ENCODE measurements around the gene SLC51B. TPM values are rescaled to one million over a fixed set of nuclear protein-coding genes. Genes with fewer than 3 reads are reported as not detected.

Gene SLC51B
- total and polyA plus RNA-seq, 2 of the 4 experiments (the other 2 are of a cell fraction), result not detected

DNA sequence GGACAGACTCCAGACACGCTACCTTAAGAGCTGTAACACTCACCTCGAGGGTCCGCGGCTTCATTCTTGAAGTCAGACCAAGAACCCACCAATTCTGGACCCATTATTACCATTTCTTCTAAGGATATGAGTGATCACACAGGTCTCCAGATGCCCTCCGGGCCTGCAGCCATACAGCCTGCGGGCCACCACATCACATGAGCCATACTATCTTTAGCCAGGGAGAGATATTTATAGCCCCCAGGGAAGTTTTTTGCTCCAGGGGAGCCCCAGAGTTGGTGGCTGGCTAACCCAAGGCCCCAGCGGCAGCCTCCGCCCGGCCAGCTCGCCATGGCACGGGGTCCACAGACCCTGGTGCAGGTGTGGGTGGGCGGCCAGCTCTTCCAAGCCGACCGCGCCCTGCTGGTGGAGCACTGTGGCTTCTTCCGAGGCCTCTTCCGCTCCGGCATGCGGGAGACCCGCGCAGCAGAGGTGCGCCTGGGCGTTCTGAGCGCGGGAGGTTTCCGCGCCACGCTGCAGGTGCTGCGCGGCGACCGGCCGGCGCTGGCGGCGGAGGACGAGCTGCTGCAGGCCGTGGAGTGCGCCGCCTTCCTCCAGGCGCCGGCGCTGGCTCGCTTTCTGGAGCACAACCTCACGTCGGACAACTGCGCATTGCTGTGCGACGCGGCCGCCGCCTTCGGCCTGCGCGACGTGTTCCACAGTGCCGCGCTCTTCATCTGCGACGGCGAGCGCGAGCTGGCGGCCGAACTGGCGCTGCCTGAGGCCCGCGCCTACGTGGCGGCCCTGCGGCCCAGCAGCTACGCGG lies 31.5 kb downstream of the SLC51B start, which contains the start of gene KBTBD13:
Gene KBTBD13, plus strand, starts transcription at position 261 of the 805 bp plus-strand sequence. Its CDS starts 70 bp downstream, at position 331.
- BruUV-seq (replicated peaks), result no TSS peak
- H2BK120ac ChIP-seq (ENCODE audit: low read depth, low read length), result no peak within 1 kb of the TSS
- no peak for ATAC-seq (ENCODE audit: low read depth)

More for the DNA sequence above, 31.5 kb downstream of the SLC51B start, which contains the start of gene KBTBD13:
- Histone ChIP-seq H3K9me1 (ENCODE audit: insufficient read depth, low read length) (peaks cover 11% of the 10 kb centered on the region; the same call in 1 of the 2 replicates), H3K27ac (ENCODE audit: insufficient read depth, low read length) (no peak within 1 kb of the TSS), H4K8ac (ENCODE audit: low read depth in 2 of 2, low read length in 2 of 2) (no peak within 1 kb of the TSS), H3K4me1 (ENCODE audit: control insufficient read depth, insufficient read depth, low read length) (peaks cover 7% of the 10 kb centered on the region), H2BK20ac (ENCODE audit: low read depth, low read length) (no peak within 1 kb of the TSS), H4K91ac (ENCODE audit: insufficient read depth, low read depth, low read length) (no peak within 1 kb of the TSS), H3K9me3 (ENCODE audit: control insufficient read depth, insufficient read depth, low read length) (no peaks in the 10 kb centered on the region), H3K9ac (ENCODE audit: low read depth, low read length) (no peak within 1 kb of the TSS), H3K56ac (ENCODE audit: extremely low read depth, insufficient read depth, low read length) (no peak within 1 kb of the TSS), H2AK5ac (ENCODE audit: low read depth, low read length) (no peak within 1 kb of the TSS), H2AK9ac (replicated peaks; ENCODE audit: low read depth, low read length, poor library complexity) (no peak within 1 kb of the TSS), H2AFZ (replicated peaks; ENCODE audit: low read length, poor library complexity) (no peak within 1 kb of the TSS), H3K36me3 (ENCODE audit: control insufficient read depth, insufficient read depth, low read length) (no peaks in the 10 kb centered on the region), H4K20me1 (ENCODE audit: insufficient read depth, low read length) (no peaks in the 10 kb centered on the region), H3K79me1 (ENCODE audit: low read depth in 1 of 2, low read length in 2 of 2) (no peaks in the 10 kb centered on the region), H3K23ac (ENCODE audit: low read depth, low read length) (no peak within 1 kb of the TSS), H3K18ac (ENCODE audit: low read depth, low read length) (no peak within 1 kb of the TSS), H2BK15ac (ENCODE audit: low read depth, low read length) (no peak within 1 kb of the TSS), H2BK5ac (ENCODE audit: low read depth, low read length, poor library complexity, severe bottlenecking) (no peak within 1 kb of the TSS), H3K4ac (ENCODE audit: low read depth, low read length) (no peak within 1 kb of the TSS), H3K4me3 (ENCODE audit: insufficient read depth, low read depth, low read length) (no peak within 1 kb of the TSS), H3K14ac (replicated peaks; ENCODE audit: low read depth, low read length) (no peak within 1 kb of the TSS), H4K5ac (ENCODE audit: low read depth, low read length) (no peak within 1 kb of the TSS), H3K4me2 (ENCODE audit: low read depth, low read length) (no peak within 1 kb of the TSS), H3K27me3 (ENCODE audit: control insufficient read depth, insufficient read depth, low read length) (peaks cover 27% of the 10 kb centered on the region)
- DNase-seq, result no peak
- in situ Hi-C loops (cut with MboI; ENCODE audit: low sequenced_read_pairs) (no loop called here), dilution Hi-C loops (cut with HindIII; ENCODE audit: low sequenced_read_pairs, unreplicated experiment) (no loop called here), intact Hi-C loops (cut with micrococcal nuclease) (no loop called here)
- POLR2A ChIA-PET (ENCODE audit: unreplicated experiment), result no interaction called here
- CTCF ChIA-PET, result no interaction called here
- 92% methylated on average over 51 of the region's 73 CpGs; no CpG with 5 or more reads in 1 of the 2 experiments for WGBS, 2 experiments (ENCODE audit: extremely low coverage in 2 of 2, insufficient read length in 1 of 2)
- TF ChIP-seq SMC3 (IDR thresholded peaks at IDR 0.05; ENCODE audit: low read depth, low read length) (no peak), MXI1 (IDR thresholded peaks at IDR 0.05; ENCODE audit: borderline replicate concordance, low read depth, low read length) (no peak), MAFK (IDR thresholded peaks at IDR 0.05; ENCODE audit: low read depth, low read length) (no peak), CHD1 (IDR thresholded peaks at IDR 0.05; ENCODE audit: low read depth, low read length) (no peak), POLR2A (IDR thresholded peaks at IDR 0.05; ENCODE audit: low read depth, low read length) (no peak), RAD21 (IDR thresholded peaks at IDR 0.05; ENCODE audit: low read length) (no peak)

Measured in IMR-90 (cell line).